ENCODE measurements around the gene MEAF6. TPM values are rescaled to one million over a fixed set of nuclear protein-coding genes. Genes with fewer than 3 reads are reported as not detected.

Gene MEAF6
- total RNA-seq, 1 donor from 2014 or later, result 12.3 TPM

DNA sequence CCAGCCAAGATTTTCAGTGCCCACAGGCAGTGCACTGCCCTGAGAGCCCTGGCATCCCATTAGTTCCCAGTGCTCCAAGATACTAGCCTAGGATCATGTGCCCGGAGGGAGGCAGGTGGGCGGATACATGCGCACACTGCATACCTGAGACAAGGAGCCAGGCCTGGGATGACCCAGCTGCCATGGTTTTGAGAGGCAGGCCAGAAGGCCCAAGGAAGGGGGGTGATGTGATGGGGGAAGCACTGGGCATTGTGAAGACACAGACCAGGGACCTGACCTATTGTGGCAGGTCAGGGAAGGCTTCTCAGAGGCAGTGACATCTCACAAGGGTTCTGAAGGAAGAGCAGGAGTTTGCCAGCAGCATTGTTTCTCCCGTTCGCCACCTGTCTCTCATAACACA, 36.6 kb downstream of the MEAF6 start:
- H3K36me3 ChIP-seq, result peaks cover 33 to 40% of the 10 kb centered on the region in 2 donors
- intact Hi-C loops (cut with DNase I), result loop anchor here (10.0 kb wide), 2 partner anchors 517 to 1093 kb away; partner anchors contain the start of genes SF3A3 and STK40

GRCh38 chr1:37477198-37477931, 37.2 kb downstream of the MEAF6 start:
- H3K4me3 ChIP-seq, result peak overlapping the region; percentile 81 to 95
- H3K36me3 ChIP-seq, result peaks cover 27 to 34% of the 10 kb centered on the region in 2 donors
- peak; percentile 57 to 71 for DNase-seq (ENCODE audit: low spot score in 2 of 2)
- TF ChIP-seq CTCF (IDR thresholded peaks at IDR 0.05), result peak in 1 of 3 experiments; percentile 8
- peaks cover 34 to 63% of the 10 kb centered on the region in 2 donors for H3K4me1 ChIP-seq
- no peaks in the 10 kb centered on the region for H3K27me3 ChIP-seq
- intact Hi-C loops (cut with DNase I), result loop anchor here (10.0 kb wide), 2 partner anchors 517 to 1093 kb away; partner anchors contain the start of genes SF3A3 and STK40
- H3K9me3 ChIP-seq, result no peaks in the 10 kb centered on the region
- peak overlapping the region; percentile 99 for H3K27ac ChIP-seq

More for the DNA sequence above, 36.6 kb downstream of the MEAF6 start:
- Histone ChIP-seq H3K4me3 (peak overlapping the region; percentile 81 to 95), H3K27ac (peak overlapping the region; percentile 99), H3K27me3 (no peaks in the 10 kb centered on the region), H3K9me3 (no peaks in the 10 kb centered on the region), H3K4me1 (peaks cover 30 to 57% of the 10 kb centered on the region in 2 donors)
- DNase-seq (ENCODE audit: low spot score in 2 of 2), result peak in 1 of 2 donors; percentile 66
- no peak for TF ChIP-seq CTCF (IDR thresholded peaks at IDR 0.05)

GRCh38 chr1:37476460-37477197, 37.9 kb downstream of the MEAF6 start:
- Histone ChIP-seq H3K27me3 (no peaks in the 10 kb centered on the region), H3K4me3 (peak overlapping the region; percentile 81 to 95), H3K4me1 (peaks cover 38 to 69% of the 10 kb centered on the region in 2 donors), H3K27ac (peak overlapping the region; percentile 99), H3K9me3 (no peaks in the 10 kb centered on the region), H3K36me3 (peaks cover 20 to 27% of the 10 kb centered on the region in 2 donors)
- no peak for TF ChIP-seq CTCF (IDR thresholded peaks at IDR 0.05)
- intact Hi-C loops (cut with DNase I), result loop anchor here (10.0 kb wide), 2 partner anchors 518 to 1092 kb away; partner anchors contain the start of genes SF3A3 and STK40
- peak; percentile 77 to 95 for DNase-seq (ENCODE audit: low spot score in 2 of 2)

DNA sequence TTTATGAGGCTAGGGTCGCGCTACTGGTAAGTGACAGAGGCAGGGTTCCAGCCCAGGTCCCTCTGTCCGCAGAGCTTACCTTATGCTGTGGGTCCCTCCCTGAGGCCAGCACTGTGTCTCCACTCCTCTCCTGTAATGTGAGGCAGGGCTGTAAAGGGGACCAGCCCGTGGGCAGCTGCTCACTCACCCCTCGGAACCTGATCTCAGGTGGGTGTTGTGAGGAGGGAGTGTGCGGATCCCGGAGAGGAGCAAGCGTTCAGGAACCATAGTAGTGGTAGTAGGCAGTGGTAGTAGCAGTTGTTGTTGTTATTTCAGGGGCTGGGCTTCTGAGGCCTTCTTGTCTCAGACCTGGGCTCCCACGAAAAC, 38.5 kb downstream of the MEAF6 start:
- Histone ChIP-seq H3K4me3 (peak overlapping the region; percentile 81 to 95), H3K9me3 (no peaks in the 10 kb centered on the region), H3K4me1 (peaks cover 42 to 75% of the 10 kb centered on the region in 2 donors), H3K36me3 (peaks cover 14 to 21% of the 10 kb centered on the region in 2 donors), H3K27ac (peak overlapping the region; percentile 99), H3K27me3 (no peaks in the 10 kb centered on the region)
- intact Hi-C loops (cut with DNase I), result loop anchor here (10.0 kb wide), 2 partner anchors 519 to 1091 kb away; partner anchors contain the start of genes SF3A3 and STK40
- no peak for DNase-seq (ENCODE audit: low spot score in 2 of 2)
- no peak for TF ChIP-seq CTCF (IDR thresholded peaks at IDR 0.05)

DNA sequence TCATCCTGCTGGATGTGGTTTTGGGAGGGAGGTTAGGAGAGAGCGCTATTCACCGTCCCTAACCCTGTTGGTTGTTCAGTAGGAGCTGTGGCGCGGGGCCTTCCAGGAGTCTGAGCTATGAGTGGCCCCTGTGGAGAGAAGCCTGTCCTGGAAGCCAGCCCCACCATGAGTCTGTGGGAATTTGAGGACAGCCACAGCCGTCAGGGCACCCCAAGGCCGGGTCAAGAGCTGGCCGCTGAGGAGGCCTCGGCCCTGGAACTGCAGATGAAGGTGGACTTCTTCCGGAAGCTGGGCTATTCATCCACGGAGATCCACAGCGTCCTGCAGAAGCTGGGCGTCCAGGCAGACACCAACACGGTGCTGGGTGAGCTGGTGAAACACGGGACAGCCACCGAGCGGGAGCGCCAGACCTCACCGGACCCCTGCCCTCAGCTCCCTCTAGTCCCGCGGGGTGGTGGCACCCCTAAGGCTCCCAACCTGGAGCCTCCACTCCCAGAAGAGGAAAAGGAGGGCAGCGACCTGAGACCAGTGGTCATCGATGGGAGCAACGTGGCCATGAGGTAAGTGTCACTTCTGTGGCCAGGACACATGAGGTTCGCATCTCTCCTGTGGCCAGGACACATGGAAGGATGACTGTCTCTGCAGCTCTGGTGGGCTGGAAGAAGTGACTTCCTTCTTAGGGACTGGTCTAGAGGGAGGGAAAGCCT, 39.0 kb downstream of the MEAF6 start:
- peak in 1 of 2 donors; percentile 66 for DNase-seq (ENCODE audit: low spot score in 2 of 2)
- Histone ChIP-seq H3K4me3 (peak overlapping the region; percentile 81 to 95), H3K9me3 (no peaks in the 10 kb centered on the region), H3K4me1 (peaks cover 47 to 80% of the 10 kb centered on the region in 2 donors), H3K27me3 (no peaks in the 10 kb centered on the region), H3K27ac (peak overlapping the region; percentile 99), H3K36me3 (peaks cover 9 to 16% of the 10 kb centered on the region in 2 donors)
- intact Hi-C loops (cut with DNase I), result loop anchor here (10.0 kb wide), 2 partner anchors 519 to 1091 kb away; partner anchors contain the start of genes SF3A3 and STK40
- TF ChIP-seq CTCF (IDR thresholded peaks at IDR 0.05), result no peak
